HL-60/S4 (cell line): ENCODE data around the gene RPTOR.

Experiments
- in situ Hi-C: fragments of 300-500 bp; cut with MboI; formaldehyde crosslinking; loops from 2 replicates; pipeline ENCODE4 v1.14.3; 2022; ENCODE audit warnings: low sequenced_read_pairs

Gene RPTOR

GRCh38 chr17:80962356-80963329 lies 418.0 kb downstream of the RPTOR start:
- in situ Hi-C loops, result no loop called here

- in situ Hi-C loops, result no loop called here
Measured at GRCh38 chr17:80963812-80964543, 419.3 kb downstream of the RPTOR start.

GRCh38 chr17:80964544-80964856 lies 419.9 kb downstream of the RPTOR start:
- in situ Hi-C loops, result no loop called here

GRCh38 chr17:80964859-80965580 lies 420.4 kb downstream of the RPTOR start:
- in situ Hi-C loops, result no loop called here

GRCh38 chr17:80965606-80966005 lies 421.0 kb downstream of the RPTOR start:
- in situ Hi-C loops, result no loop called here

DNA sequence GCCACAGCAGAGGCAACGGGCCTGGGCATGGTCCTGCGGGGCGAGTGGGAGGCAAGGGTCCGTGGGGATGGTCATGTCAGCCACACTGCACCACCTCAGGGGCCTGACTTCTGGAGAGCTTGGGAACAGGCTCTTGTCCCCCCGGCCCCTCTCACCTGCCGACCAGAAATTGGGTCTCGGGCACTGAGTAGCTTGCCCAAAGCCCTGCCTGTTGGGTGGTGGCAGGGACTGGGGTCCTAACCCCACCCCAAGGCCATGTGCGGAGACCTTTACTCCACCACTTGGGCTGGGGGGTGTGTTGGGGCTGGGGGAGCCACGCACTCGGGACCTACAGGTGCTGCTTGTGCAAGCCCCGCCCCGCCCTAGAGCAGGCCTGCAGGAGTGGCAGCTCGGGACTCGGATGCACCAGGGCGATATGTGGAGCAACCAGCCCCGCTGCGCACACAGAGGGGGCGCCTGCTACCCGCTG lies 422.8 kb downstream of the RPTOR start:
- in situ Hi-C loops, result no loop called here

DNA sequence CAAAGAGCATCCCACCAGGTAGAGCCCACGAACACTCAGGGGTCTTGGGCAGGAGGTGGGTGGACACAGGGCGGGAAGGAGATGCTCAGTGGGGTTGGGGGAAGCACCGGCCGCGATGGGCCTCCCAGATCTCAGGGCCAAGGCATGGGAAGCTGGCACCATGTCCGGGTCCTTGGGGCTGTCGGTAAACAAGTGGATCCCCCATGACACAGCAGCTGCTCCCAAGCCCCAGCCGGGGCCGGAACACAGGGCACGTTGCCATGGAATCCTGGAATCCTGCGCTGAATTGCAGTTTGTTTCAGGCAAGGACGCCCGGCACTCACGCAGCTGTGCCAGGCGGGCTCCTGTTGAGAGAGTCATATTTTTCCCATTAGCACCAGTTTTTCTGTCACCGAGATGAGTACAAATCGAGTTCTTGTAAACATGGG lies 424.0 kb downstream of the RPTOR start:
- in situ Hi-C loops, result no loop called here

- in situ Hi-C loops, result no loop called here
Measured at GRCh38 chr17:80969030-80969673, 424.5 kb downstream of the RPTOR start.

DNA sequence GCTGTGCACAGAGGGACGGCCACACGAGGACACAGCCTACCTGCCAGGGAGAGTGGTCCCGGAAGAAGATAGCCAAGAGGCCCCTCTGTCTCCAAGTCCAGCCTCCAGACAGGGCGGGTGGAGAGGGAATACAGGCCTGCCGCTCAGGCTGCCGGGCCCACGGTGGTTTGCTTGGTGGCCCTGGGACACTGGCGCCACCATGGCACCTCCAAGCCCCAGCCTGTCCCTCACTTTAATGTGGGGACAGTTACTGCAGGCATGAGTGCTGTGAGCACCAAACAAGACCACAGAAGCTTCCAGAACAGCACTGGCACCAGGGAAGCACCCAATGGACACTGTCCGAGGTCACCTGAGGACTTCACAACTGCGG lies 425.0 kb downstream of the RPTOR start:
- in situ Hi-C loops, result no loop called here

- in situ Hi-C loops, result no loop called here
Measured at GRCh38 chr17:80970044-80970761, 425.6 kb downstream of the RPTOR start.

DNA sequence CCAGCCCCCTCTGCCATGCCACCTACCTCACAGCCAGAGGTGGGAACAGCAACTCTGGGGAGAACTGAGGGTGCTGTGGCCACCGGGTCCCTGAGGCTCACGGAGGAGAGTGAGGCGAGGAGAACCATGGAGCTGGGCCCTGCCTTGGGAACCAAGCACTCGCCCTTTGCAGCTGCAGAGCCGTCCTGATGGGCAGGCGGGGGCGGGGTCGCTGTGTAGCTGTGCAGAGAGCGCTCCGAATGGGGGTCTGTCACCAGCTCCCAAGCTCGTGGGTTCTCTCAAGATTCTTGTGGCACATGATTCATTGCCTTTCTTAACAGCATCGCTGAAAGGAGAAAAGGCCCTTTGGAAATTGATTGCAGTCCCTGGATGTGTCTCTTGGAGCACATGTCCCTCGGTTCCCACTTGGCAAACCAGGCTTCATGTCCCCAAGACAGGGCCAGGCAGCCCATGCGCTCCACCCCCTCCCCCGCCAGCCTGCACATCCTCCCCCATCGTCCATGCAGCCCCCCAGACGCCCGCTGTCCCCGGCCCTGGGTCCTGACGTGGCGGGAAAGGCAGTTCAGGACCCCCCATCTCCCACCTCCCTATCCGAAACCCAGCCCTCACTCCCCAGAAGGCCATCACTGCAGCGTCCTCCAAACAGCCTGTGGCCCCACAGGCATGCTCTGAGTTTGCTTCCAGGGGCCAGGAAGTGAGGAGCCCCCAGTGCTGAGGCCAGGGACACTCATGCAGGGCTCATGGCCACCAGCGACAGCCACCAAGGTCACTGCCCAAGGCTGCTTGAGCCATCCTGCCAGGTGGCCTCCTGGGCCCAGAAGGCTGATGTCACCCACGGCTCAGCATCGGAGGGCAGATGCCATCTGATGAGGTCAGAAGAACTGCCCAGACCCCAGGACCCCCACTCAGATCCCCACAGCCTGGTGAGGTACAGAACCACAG lies 426.4 kb downstream of the RPTOR start:
- in situ Hi-C loops, result no loop called here

- in situ Hi-C loops, result no loop called here
Measured at GRCh38 chr17:80971704-80972304, 427.2 kb downstream of the RPTOR start.

- in situ Hi-C loops, result no loop called here
Measured at GRCh38 chr17:80976701-80977100, 432.1 kb downstream of the RPTOR start.

DNA sequence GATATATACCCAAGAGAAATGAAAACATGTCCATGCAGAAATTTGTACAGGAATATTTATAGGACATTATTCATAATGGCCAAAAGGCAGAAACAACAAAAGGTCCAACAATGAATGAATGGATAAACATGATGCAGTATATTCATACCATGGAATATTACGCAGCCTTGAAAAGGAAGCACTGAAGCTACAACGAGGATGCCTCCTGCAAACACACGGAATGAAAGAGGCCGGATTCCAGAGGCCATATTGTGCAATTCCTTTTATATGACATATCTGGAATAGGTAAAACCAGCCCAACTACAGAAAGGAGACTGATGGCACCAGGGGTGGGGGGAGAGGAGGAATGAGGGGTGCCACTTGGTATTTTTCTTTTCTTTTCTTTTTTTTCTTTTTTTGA lies 432.5 kb downstream of the RPTOR start:
- in situ Hi-C loops, result no loop called here

- in situ Hi-C loops, result no loop called here
Measured at GRCh38 chr17:80978499-80979497, 434.2 kb downstream of the RPTOR start.

DNA sequence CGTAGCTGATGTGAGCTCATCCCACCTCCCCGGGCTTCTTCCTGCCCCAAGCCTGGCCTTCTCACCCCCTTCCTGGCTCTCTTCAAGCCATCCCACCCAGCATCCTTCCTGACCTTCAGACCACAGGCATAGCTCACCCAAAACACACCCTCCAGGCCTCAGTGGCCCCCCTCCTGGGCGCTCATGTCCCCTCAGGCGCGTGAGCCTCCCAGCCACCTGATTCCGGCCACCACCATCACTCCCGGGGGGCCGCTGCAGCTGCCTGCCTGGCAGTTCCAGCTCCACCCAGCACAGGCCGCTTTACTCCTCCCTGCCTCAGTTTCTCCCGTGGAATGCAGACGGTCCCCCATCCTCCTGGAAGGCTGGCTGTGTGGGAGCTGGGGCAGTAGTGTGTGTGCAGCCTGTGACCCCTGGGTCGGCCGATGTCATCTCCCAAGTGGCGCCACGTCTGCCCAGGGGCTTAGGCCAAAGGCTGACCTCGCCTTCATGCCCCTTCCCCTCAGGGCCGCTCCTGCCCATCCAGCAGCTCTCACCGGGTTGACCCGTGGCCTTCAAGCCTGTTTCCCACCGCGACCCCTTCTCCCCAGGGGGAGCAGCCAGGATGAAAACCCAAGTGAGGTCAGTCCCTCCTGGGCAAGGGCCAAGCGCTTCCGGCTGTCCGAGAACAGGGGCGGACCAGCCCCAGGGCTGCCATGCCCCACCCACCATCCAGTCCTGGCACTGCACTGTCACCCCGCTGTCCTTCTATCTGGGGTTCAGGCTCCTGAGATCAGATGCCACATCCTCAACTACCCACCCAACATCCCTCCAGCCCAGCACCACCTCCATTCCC lies 435.1 kb downstream of the RPTOR start:
- in situ Hi-C loops, result no loop called here
